HK-2 (cell line): Measurements from ENCODE around the gene DDX41.
"Not testable (repeated sequence)": the region's sequence is repeated elsewhere in the genome, so short reads cannot be mapped to it uniquely, and the experiment has no call there.

Source experiments
- DNase-seq: peaks from one replicate; pipeline ENCODE4 v3.0.0-alpha.2; 2018; ENCODE audit not compliant: unreplicated experiment

Gene DDX41

DNA sequence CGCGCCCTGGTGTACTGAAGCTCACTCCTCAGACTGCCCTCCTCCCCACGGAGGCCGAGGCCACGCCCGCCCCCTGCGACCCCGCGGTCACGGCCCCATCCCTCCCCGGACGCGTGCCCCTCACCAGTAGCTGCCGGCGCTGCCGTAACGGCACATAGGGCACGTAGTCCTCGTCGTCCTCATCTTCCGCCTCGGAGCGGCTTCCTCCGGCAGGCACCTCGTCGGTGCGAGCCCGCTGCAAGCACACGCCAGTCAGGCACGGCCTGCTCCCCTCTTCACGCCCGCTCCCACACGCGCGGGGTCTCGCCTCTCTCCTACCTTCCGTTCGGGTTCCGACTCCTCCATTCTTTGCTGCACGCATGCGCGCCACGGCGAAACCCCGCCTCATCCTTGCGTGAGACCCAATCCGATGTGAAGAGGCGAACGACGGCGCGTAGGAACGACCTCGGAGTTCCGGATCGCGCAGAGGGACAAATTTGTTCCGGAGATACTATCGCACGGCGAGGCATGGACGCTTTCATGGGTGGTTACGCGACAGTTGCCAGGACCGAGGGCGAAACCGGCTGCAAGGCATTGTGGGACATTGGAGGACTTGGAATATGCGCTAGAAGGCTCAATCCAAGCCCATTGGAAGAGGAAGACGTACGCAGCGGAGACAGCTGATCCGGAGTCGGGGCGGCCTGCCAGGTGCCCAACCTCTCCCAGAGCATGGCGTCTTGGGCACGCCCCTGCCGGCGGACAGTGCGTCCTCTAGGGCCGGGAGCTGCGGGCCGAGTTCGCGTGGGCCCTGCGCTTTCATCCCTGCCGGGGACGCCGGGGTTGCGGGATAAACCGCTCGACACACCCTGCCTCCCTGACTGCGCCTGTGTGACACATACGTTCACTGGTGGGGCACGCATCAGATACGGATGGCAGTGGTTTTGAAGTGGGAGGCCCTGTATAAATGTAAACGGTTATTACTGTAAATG lies at the start of gene DDX41:
Gene DDX41, minus strand, starts transcription at position 361 of the 968 bp plus-strand sequence. Its CDS starts 16 bp downstream, at position 345.
- peak; percentile 94 for DNase-seq

DNA sequence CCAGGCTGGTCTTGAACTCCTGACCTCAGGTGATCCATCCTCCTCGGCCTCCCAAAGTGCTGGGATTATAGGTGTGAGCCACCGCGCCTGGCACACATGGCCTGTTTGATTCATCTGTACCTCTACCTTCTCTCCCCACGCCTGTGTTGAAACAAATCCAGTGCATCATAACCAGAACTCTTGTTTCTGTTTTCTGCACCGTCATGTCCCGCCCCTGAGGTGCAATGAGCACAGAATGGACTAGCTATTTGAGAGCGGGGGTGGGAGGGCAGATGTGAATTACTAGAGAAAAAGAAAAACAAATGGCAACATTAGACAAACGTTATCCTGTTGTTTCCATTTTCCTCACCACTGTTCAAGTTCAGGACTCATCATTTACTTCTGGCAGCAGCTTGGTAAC lies 48.3 kb upstream of the DDX41 start:
- DNase-seq: no peak

DNA sequence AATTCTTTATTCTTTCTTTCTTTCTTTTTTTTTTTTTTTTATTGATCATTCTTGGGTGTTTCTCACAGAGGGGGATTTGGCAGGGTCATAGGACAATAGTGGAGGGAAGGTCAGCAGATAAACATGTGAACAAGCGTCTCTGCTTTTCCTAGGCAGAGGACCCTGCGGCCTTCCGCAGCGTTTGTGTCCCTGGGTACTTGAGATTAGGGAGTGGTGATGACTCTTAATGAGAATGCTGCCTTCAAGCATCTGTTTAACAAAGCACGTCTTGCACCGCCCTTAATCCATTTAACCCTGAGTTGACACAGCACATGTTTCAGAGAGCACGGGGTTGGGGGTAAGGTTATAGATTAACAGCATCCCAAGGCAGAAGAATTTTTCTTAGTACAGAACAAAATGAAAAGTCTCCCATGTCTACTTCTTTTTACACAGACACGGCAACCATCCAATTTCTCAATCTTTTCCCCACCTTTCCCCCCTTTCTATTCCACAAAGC lies 42.7 kb upstream of the DDX41 start:
- DNase-seq: not testable (repeated sequence)

DNA sequence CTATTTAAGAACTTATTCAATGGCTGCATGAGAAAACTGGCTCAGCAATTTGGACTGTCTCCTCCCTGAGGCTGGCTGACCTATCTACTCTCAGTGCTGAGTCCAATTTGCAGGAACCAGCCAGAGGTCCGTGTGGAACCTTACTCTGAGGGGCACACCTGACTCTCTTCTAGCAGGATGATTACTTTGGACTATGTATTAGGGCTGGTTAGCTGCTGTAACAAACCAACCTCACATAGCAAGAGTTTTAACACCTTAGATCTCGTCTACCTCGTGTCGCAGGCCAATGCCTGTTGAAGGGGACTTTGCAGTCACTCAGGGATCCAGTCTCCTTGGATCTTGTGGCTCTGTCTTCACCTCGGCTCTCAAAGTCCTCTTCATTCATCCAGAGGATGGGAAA lies 41.0 kb upstream of the DDX41 start:
- no peak for DNase-seq

DNA sequence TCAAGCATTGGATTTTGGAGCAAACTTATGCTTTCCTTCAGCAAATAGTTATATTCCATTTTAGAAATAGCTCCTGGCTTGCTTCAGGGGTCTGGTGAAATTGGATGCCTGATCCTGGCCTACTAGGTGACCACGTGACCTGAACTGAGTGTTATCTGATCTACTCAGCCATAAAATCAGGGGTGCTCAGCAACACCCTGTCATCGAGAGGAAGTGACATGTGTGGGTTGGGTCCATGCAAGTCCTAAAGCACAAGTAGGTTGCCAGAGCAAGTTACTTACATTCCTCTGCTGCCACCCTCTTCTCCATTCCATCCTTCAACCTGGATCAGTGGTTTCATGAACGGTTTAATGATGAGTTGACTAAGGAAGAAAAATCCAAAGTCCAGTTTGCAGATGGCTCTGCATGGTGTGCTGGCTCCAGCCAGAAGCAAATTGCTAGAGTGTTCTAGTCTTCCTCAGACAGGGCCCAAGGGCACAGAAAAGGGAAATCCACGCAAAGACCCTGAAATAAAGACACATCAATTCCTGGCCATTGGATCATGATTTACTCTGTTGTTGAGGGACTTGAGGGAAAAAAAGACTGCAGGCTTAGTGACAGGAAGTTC lies 40.4 kb upstream of the DDX41 start:
- DNase-seq: no peak

DNA sequence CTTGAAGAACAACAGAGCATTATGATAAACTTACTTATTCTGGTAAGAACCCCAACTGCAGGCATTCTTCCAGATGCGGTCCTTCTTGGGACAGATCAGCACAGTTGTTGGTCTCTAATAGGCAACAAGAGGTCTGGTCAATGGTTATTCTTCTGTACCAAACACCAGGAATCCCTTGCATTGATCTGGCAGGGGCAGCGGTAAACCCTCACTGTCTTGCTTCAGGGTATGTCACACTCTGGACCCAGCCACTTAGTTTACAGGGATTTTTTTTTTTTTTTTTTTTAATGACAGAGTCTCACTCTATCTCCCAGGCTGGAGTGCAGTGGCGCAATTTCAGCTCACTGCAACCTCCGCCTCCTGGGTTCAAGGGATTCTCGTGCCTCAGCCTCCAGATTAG lies 38.9 kb upstream of the DDX41 start:
- DNase-seq: no peak

DNA sequence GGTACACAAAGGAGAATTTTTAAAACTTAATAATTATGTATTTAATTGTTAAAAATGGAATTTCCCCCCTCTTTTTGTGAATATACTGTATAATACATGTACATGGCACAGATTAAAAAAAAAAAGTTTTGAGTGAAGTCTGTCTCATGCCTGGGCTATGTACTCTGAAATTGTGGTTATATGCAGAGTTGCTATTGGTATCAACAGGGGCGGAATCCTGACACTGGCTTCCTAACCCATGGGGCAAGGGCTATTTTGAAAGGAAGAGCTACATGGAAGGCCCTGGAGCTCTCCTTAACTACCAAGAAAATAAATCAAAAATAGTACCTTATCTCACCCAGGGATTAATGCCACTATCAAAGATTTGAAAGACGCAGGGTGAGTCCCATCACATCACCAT lies 38.5 kb upstream of the DDX41 start:
- no peak for DNase-seq

DNA sequence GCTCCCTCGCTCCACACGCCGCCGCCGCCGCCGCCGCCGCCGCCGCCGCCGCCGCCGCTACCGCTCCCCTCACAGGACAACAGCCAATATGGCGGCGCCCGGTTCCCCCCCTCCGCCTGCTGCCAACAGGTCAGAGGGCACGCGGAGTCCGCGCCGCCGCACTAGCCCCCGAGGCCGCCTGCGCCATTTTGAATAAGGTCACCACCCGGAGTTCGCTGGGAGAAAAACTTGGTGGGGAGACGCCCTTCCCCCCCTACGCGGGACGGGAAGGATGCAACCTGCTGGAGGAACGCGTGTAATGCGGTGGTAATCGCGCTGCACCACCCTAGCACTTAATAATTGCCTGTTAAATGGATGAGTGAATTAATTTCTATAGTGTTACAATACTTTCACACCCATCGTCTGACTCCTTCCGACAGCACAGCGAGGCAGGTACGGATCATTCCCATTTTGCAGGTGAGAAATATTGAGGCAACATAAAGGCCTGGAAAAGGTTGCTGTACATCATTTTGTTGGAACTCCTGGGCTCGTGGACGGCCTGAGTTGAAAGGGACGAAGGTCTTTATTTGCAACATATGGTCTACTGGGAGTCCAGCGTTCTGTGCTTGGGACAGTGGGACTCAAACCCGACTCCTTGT lies 37.8 kb upstream of the DDX41 start, which contains the start of gene FAM193B:
Gene FAM193B, minus strand, starts transcription at position 90 of the 638 bp plus-strand sequence. CDS start 105 bp downstream, outside the sequence.
- DNase-seq: peak; percentile 92

DNA sequence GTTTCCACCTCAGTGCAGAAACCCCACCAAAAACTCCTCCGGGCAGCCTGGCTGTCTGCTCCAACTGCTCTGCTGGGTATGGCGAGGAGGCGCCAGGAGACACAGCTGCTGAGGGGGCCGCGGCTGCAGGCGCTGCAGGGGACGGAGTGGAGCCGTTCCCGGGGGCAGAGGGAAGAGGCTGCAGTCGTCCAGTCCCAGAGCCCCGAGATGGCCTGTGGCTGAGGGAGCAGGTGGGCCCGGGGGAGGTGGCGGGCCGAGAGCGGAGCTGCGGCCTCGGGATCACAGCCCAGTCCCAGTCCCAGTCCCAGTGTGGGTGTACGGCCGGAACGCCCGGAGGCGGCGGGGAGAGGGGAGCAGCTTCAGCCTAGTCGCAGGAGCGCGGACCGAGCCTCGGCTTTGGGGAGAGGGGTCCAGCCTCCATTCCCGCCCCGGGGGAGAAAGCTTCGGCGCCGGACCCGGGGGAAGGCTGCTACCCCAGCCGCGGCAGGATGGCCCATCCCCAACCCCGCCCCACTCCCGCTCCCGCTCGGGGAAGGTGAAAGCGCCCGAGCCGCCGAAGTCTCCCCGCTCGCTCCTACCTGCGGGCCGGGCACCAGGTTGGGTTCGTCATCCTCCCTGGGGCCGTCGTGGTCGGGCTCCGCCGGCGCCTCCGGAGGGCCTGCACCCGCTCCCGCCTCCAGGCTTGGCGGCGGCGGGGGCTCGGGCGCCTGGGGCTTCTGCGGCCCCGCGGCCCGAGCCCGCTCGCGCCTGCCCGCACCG lies 37.1 kb upstream of the DDX41 start:
- peak; percentile 29 for DNase-seq

DNA sequence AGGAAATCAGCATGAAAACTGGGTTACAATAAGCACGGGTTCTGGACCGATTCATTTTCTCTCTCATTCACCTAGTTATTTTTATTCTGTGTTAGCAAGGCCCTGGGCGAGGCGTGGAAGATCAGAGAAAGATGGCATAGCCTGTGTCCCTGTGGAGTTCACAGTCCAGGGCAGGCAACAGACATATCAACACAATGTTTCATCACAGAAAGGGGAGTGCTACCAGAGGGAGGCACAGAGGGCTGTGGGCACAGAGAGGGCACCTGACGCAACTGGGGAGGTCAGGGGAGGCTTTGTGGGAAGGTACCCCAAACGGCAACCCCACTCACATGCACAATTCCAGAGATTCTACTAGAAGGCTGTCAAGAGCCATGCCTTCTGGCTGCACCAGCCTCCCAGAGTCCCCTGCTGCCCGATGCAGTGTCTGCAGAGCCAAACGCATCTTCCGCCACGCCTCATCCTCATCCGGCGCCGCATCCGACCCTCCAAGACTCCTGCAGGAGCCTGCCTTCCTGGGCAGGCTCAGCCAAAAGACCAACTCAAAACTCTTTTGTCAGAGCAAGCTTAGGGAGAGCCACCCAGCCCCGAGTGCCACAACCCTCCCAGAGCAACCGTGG lies 36.2 kb upstream of the DDX41 start:
- no peak for DNase-seq

DNA sequence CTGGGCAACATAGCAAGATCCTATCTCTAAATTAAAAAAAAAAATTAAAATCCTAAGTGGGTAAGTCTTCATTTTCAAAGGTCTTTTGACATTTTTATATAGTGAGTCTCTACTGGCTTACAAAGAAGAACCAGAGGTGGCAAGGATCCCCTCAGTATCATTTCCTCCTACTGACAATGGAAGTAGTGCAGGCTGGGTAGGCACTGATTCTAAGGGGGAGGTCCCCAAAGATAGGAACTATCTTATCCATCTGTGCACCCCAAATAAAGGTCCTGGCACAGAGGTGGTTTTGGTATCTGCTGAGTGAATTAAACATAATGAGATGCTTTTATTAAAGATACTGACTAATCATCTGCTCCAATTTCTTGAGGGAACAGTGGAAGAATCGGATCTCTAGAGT lies 33.4 kb upstream of the DDX41 start:
- DNase-seq: no peak

DNA sequence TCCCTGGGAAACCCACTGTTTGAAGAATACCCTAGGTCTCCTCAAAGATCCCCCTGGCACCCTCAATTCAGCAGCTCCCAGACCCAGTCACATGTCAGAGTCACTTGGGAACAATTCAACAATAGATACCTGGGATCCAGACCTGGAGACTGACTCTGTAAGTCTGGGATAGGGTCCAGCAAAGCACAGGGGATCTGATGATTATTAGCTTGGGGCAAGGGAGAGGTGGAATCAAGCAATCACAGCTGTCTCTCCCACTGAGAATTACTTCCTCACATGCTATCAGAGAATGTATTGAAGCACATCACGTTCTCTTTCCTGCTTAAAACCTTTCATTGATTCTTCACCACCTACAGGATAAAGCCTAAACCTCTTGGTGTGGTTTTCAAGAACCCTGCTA lies 31.7 kb upstream of the DDX41 start:
- no peak for DNase-seq

DNA sequence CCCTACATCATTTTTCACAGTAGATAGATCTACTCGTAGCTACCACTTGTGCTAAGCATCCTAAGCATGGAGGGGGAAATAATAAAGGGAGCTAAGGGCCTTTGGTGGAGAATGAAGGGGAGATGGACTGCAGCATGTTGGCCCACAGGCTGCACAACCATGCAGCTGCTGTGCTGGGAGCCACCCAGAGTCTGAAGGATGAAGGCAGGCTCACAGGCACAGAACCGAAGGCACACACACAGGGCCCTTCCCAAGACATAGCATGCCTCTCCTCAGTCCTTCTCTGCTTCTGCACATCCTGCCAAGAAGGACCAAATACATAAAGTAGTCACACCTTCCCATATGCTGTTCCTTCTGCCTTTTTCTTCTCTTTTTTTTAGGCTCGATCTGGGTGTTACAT lies 31.0 kb upstream of the DDX41 start:
- DNase-seq: no peak

DNA sequence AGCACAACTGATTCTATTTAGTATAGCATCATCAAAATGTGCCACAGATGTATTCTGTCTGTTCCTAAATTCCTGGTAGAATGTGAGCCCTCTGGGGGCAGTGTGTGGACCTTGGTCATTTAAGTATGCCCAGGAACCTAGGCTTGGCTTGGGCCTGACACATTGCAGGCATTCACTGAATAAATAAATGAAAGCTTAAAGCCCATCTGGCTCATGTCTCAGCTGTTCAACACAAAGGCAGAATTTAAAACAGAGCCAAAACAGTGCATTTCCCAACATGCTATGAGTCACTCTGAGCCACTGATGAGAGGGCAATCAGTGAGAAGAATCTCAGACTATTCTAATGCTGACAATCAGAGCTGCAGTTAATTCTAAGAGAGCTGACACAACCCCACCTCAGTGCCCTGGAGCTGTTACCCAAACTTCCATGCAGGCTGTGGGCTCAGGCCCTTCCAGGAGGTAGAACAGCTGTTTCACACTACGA lies 29.5 kb upstream of the DDX41 start:
- DNase-seq: no peak

DNA sequence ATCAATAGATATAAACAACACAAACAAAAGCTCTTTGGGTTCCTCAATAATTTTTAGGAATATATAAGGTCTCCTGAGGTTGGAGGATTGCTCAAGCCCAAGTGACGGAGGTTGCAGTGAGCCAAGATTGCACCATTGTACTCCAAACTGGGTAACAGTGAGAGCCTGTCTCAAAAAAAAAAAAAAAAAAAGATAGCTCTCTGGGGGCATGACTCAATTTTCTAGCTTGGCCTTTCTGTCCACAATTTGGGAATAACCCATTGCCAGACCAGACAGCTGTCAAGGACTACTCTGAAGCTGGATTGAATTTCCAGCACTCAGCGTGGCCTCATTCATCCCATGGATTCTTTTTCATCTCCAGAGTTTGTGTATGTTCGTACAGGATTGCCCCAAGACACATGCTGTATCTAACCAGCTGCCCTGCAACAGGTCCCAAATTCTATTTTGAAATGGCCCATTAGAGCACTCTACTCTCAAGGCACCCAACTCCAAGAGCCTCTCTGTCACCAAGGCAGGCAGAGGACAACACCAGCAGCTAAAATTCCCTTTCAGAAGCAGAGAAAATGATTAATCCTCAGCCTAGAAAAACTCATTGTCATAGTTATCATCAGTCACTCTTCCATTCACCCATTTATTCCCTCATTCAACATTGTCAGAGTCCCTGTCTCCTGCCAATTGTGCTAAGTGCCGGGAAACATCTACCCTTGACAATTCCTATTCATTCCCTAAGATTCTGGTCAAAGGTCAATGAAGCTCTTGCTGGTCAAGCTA lies 28.9 kb upstream of the DDX41 start:
- DNase-seq: no peak

DNA sequence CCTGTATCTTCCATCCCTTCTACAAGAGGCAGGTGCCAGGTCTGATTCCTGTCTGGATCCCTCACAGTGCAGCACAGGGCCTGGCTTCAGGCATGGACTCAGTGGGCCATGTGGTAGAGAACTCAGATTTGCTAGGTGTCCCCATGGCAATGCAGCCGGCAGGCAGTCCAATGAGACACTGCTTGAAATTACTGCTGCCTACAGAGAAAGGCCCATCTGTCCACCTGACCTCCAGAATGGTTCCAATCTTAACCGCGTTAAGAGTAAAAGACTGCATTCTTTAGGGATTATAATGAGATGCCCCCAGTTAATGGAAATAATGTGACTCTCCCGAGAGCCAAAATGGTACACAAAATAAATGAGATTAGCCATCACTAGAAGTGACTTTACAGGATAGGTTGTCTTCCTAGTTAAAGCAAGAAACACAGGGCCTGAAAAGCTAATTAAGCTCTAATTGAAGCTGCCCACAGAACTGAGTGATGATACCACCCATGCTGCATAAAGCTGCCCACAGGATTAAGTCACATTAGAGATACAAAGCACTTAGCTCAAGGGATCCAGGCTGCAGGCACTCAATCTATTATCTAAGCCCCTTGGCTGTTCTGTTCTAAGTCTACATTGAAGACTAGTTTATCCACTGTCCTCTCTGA lies 26.2 kb upstream of the DDX41 start:
- DNase-seq: no peak

DNA sequence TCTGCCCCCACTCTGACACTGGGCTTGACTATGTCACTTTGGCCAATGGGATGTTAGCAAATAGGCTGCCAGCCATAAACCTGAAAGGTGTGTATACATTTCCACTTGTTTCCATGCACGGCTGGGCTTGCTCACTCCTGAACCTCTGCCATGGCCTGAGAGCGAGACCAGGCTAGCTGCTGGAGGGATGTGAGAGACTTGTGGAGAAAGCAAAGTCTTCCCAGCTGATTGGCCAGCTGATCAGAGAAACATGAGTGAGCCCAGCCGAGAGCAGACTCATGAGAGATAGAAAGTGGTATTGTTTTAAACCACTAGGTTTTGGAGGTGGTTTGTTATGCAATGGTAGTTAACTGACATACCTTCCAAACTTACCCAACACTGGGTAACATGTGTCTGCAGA lies 23.7 kb upstream of the DDX41 start:
- no peak for DNase-seq

DNA sequence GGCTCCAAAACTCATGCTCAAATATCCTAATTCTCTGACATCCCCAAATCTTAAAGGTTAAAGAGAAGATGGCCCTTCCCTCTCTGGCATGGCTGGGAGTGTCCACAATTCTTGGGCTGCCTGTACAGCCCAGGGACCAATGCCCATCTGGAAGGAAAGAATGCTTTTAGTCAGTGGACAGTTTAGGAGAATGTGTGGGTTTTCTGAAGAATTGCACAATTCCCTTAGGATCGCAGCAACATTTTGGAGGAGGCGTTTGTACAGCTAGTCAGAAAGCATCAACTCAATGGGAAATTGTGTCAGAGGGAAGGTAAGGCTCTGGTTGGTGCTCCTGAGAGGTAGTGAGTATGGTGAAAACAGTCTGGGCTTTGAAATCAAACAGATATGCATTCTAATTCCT lies 22.6 kb upstream of the DDX41 start:
- no peak for DNase-seq

DNA sequence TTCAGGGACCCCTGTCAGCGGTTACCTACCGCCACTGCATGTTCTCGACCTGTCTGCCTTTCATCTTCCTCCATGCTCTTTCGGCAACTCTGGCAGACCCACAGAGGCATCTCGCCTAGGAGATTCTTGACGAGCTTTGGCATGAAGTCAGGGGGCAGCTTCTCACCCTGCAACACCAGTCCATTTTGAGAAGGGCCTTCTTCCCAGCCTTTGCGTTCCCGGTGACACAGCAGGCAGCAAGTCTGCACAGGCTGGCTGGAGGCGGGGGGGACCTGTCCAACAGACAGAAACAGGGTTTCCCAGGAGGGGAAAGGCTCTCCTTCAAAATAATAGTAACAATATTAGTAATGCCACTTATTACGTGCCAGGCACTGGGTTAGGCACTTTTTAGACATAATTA lies 22.1 kb upstream of the DDX41 start:
- no peak for DNase-seq
